ENCODE measurements around the gene ECM1.
A peak's percentile ranks its signal among the peaks of the same experiment; 100 is the strongest.

ECM1 gene

GRCh38 chr1:150507912-150508864 lies at the start of gene ECM1:
Gene ECM1 (plus strand): TSS chr1:150508109. CDS start chr1:150508210, 101 bp downstream.
- DNase-seq (ENCODE audit: low spot score) = peak; percentile 80

- DNase-seq (ENCODE audit: low spot score) = peak; percentile 66
Observed at GRCh38 chr1:150464422-150464826, 43.5 kb upstream of the ECM1 start.

GRCh38 chr1:150466964-150467363 lies 40.9 kb upstream of the ECM1 start:
- no peak for DNase-seq (ENCODE audit: low spot score)

GRCh38 chr1:150469291-150469690 lies 38.6 kb upstream of the ECM1 start:
- no peak for DNase-seq (ENCODE audit: low spot score)

- DNase-seq (ENCODE audit: low spot score) = no peak
Observed at GRCh38 chr1:150472601-150473200, 35.2 kb upstream of the ECM1 start.

GRCh38 chr1:150473659-150474058 lies 34.2 kb upstream of the ECM1 start:
- no peak for DNase-seq (ENCODE audit: low spot score)

GRCh38 chr1:150474869-150475268 lies 33.0 kb upstream of the ECM1 start:
- no peak for DNase-seq (ENCODE audit: low spot score)

- no peak for DNase-seq (ENCODE audit: low spot score)
Observed at GRCh38 chr1:150476754-150477153, 31.2 kb upstream of the ECM1 start.

GRCh38 chr1:150477320-150477719 lies 30.6 kb upstream of the ECM1 start:
- no peak for DNase-seq (ENCODE audit: low spot score)

GRCh38 chr1:150477733-150478132 lies 30.2 kb upstream of the ECM1 start:
- DNase-seq (ENCODE audit: low spot score) = peak; percentile 46

GRCh38 chr1:150479370-150479769 lies 28.5 kb upstream of the ECM1 start:
- DNase-seq (ENCODE audit: low spot score) = no peak

GRCh38 chr1:150479927-150480352 lies 28.0 kb upstream of the ECM1 start:
- no peak for DNase-seq (ENCODE audit: low spot score)

GRCh38 chr1:150484431-150484830 lies 23.5 kb upstream of the ECM1 start:
- DNase-seq (ENCODE audit: low spot score) = peak; percentile 57

GRCh38 chr1:150484861-150485260 lies 23.0 kb upstream of the ECM1 start:
- DNase-seq (ENCODE audit: low spot score) = peak; percentile 56

GRCh38 chr1:150486966-150487762 lies 20.7 kb upstream of the ECM1 start, which contains the start of gene TARS2:
Gene TARS2 (plus strand): TSS chr1:150487419. CDS start chr1:150487451, 32 bp downstream.
- DNase-seq (ENCODE audit: low spot score) = peak; percentile 99

GRCh38 chr1:150487763-150488115 lies 20.2 kb upstream of the ECM1 start:
- DNase-seq (ENCODE audit: low spot score) = no peak

GRCh38 chr1:150493175-150493574 lies 14.7 kb upstream of the ECM1 start:
- DNase-seq (ENCODE audit: low spot score) = peak; percentile 32

GRCh38 chr1:150498342-150498741 lies 9.6 kb upstream of the ECM1 start:
- no peak for DNase-seq (ENCODE audit: low spot score)

- no peak for DNase-seq (ENCODE audit: low spot score)
Observed at GRCh38 chr1:150505431-150505830, 2.5 kb upstream of the ECM1 start.

- no peak for DNase-seq (ENCODE audit: low spot score)
Observed at GRCh38 chr1:150508982-150509381, 1.1 kb downstream of the ECM1 start.

- no peak for DNase-seq (ENCODE audit: low spot score)
Observed at GRCh38 chr1:150511551-150511950, 3.6 kb downstream of the ECM1 start.

GRCh38 chr1:150511985-150512660 lies 4.2 kb downstream of the ECM1 start:
- no peak for DNase-seq (ENCODE audit: low spot score)

Measured in kidney tubule cell (primary cell).